Measurements from ENCODE around the gene GOLGA8H. TPM values are rescaled to one million over a fixed set of nuclear protein-coding genes. Genes with fewer than 3 reads are reported as not detected.
"Not testable (repeated sequence)": the region's sequence is repeated elsewhere in the genome, so short reads cannot be mapped to it uniquely, and the experiment has no call there.

Gene GOLGA8H
- 4.6 TPM for polyA plus RNA-seq (2013)

DNA sequence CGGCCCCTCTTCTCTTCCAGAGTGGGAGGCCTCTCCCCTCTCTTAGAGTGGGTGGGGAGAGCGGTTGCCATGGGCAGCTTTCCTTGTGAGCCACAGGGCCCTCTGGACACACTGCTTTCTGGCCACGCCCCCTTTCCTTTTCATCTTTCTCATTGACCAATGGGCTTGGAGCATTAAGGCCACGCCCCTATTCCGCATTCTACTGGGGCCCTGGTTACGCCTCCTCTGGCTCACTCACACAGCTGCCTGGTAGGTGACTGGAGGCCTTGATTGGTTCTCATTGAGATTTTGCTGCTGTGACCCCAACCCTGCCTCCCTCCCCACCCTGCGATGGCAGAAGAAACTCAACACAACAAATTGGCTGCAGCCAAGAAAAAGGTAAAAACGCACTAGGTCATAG, at the start of gene GOLGA8H:
Gene GOLGA8H (plus strand): TSS at position 233 of the 400 bp plus-strand sequence. CDS start 98 bp downstream, at position 331.
- H3K4me3 ChIP-seq (ENCODE audit: control insufficient read depth in 1 of 7, extremely low read depth in 1 of 7, insufficient read depth in 4 of 7, low read depth in 2 of 7, low read length in 6 of 7); H3K9me3 ChIP-seq (ENCODE audit: control extremely low read depth in 1 of 5, control insufficient read depth in 4 of 5, insufficient read depth in 2 of 5, low read depth in 1 of 5, low read length in 4 of 5); POLR2A ChIA-PET; H3K36me3 ChIP-seq (ENCODE audit: control insufficient read depth in 4 of 4, insufficient read depth in 4 of 4, low read length in 3 of 4); DNase-seq; H3K27me3 ChIP-seq (replicated peaks in 2 of 5; ENCODE audit: control insufficient read depth in 4 of 5, insufficient read depth in 5 of 5, low read length in 4 of 5); H3K27ac ChIP-seq (ENCODE audit: insufficient read depth in 1 of 2, low read depth in 1 of 2, low read length in 2 of 2, poor library complexity in 1 of 2, severe bottlenecking in 2 of 2); H3K4me1 ChIP-seq (ENCODE audit: control extremely low read depth in 1 of 4, control insufficient read depth in 4 of 4, insufficient read depth in 4 of 4, low read length in 3 of 4); CTCF ChIA-PET: not testable (repeated sequence)
- WGBS (ENCODE audit: insufficient coverage) = no CpG with 5 or more reads among the region's 8 CpGs

DNA sequence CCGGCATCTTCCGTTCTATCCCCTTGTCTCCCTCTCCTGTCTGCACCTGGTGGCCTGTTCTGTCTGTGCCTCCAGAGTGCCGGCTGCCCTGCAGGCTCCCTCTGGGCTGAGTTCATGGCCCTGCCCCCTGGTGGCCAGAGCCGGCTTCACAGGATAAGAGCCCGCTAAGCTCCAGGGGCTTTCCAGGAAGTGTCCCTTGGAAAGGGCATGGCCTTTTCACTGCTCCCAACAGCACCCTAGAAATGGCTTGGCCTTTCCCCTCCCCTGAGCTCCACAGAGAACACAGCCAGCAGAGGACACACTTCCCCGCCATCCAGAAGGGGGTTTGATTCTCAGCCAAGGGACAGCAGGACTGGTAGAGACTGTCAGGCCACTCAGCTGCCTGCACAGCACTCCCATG, 36.9 kb upstream of the GOLGA8H start:
- H3K27me3 ChIP-seq (replicated peaks in 2 of 5; ENCODE audit: control insufficient read depth in 4 of 5, insufficient read depth in 5 of 5, low read length in 4 of 5); H3K36me3 ChIP-seq (ENCODE audit: control insufficient read depth in 4 of 4, insufficient read depth in 4 of 4, low read length in 3 of 4); CTCF ChIA-PET; H3K9me3 ChIP-seq (ENCODE audit: control extremely low read depth in 1 of 5, control insufficient read depth in 4 of 5, insufficient read depth in 2 of 5, low read depth in 1 of 5, low read length in 4 of 5); H3K27ac ChIP-seq (ENCODE audit: insufficient read depth in 1 of 2, low read depth in 1 of 2, low read length in 2 of 2, poor library complexity in 1 of 2, severe bottlenecking in 2 of 2); H3K4me3 ChIP-seq (ENCODE audit: control insufficient read depth in 1 of 7, extremely low read depth in 1 of 7, insufficient read depth in 4 of 7, low read depth in 2 of 7, low read length in 6 of 7); H3K4me1 ChIP-seq (ENCODE audit: control extremely low read depth in 1 of 4, control insufficient read depth in 4 of 4, insufficient read depth in 4 of 4, low read length in 3 of 4); POLR2A ChIA-PET: not testable (repeated sequence)
- DNase-seq = peak in 1 of 3 donors; percentile 1
- no CpG with 5 or more reads among the region's 6 CpGs for WGBS (ENCODE audit: insufficient coverage)

- H3K9me3 ChIP-seq (ENCODE audit: control extremely low read depth in 1 of 5, control insufficient read depth in 4 of 5, insufficient read depth in 2 of 5, low read depth in 1 of 5, low read length in 4 of 5); H3K27me3 ChIP-seq (replicated peaks in 2 of 5; ENCODE audit: control insufficient read depth in 4 of 5, insufficient read depth in 5 of 5, low read length in 4 of 5); H3K36me3 ChIP-seq (ENCODE audit: control insufficient read depth in 4 of 4, insufficient read depth in 4 of 4, low read length in 3 of 4); H3K27ac ChIP-seq (ENCODE audit: insufficient read depth in 1 of 2, low read depth in 1 of 2, low read length in 2 of 2, poor library complexity in 1 of 2, severe bottlenecking in 2 of 2); DNase-seq; H3K4me1 ChIP-seq (ENCODE audit: control extremely low read depth in 1 of 4, control insufficient read depth in 4 of 4, insufficient read depth in 4 of 4, low read length in 3 of 4); CTCF ChIA-PET; POLR2A ChIA-PET: not testable (repeated sequence)
- WGBS (ENCODE audit: insufficient coverage) = no CpG with 5 or more reads among the region's 38 CpGs
- H3K4me3 ChIP-seq (ENCODE audit: control insufficient read depth in 1 of 7, extremely low read depth in 1 of 7, insufficient read depth in 4 of 7, low read depth in 2 of 7, low read length in 6 of 7) = peak overlapping the region in 2 of 7 experiments; percentile 26 to 66
Measured at GRCh38 chr15:30573012-30573491, 30.8 kb upstream of the GOLGA8H start.

DNA sequence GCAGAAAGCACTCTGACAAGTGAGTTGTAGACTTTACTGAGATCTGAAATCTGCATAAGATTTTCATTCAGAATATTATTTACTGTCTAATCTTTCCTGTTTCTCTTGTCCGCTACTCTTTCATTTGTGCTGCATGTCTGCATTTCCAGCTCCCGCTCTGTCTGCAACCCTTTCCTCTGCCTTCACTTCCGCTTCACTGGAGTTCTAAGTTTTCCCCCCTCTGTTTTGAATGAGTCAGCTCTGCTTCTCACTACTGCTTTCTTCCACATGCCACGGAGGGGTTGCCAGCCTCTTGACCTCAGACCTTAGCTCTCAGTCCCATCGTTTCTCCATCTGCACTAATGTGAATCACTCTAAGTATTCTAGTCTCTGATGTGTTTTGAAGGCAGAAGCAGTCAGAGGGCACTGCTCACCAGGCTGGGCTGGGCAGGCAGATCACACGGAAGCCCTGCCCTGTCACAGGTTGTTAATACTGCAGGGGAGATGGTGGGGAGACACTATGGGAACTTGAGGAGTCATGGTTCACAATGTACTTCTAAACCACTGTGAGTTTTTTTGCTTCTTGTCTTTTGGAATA, 24.3 kb upstream of the GOLGA8H start:
- H3K4me3 ChIP-seq (ENCODE audit: control insufficient read depth in 1 of 7, extremely low read depth in 1 of 7, insufficient read depth in 4 of 7, low read depth in 2 of 7, low read length in 6 of 7); DNase-seq; H3K27me3 ChIP-seq (replicated peaks in 2 of 5; ENCODE audit: control insufficient read depth in 4 of 5, insufficient read depth in 5 of 5, low read length in 4 of 5); CTCF ChIA-PET; H3K9me3 ChIP-seq (ENCODE audit: control extremely low read depth in 1 of 5, control insufficient read depth in 4 of 5, insufficient read depth in 2 of 5, low read depth in 1 of 5, low read length in 4 of 5); H3K4me1 ChIP-seq (ENCODE audit: control extremely low read depth in 1 of 4, control insufficient read depth in 4 of 4, insufficient read depth in 4 of 4, low read length in 3 of 4); POLR2A ChIA-PET; H3K27ac ChIP-seq (ENCODE audit: insufficient read depth in 1 of 2, low read depth in 1 of 2, low read length in 2 of 2, poor library complexity in 1 of 2, severe bottlenecking in 2 of 2); H3K36me3 ChIP-seq (ENCODE audit: control insufficient read depth in 4 of 4, insufficient read depth in 4 of 4, low read length in 3 of 4): not testable (repeated sequence)
- no CpG with 5 or more reads among the region's 6 CpGs for WGBS (ENCODE audit: insufficient coverage)

DNA sequence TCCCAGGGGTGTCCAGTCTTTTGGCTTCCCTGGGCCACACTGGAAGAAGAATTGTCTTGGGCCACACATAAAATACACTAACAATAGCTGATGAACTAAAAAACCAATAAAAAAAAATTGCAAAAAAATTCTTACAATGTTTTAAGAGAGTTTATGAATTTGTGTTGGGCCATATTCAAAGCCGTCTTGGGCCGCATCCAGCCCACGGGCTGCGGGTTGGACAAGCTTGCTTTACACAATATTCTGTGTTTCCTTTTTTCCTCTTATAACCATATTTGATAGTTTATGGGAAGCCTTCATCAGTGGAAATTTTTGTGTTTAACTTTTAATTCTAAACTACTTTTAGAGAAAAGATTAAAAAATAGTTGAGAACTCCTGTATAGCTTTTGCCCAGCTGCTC, 23.1 kb upstream of the GOLGA8H start:
- no CpG with 5 or more reads among the region's 4 CpGs for WGBS (ENCODE audit: insufficient coverage)
- POLR2A ChIA-PET; H3K36me3 ChIP-seq (ENCODE audit: control insufficient read depth in 4 of 4, insufficient read depth in 4 of 4, low read length in 3 of 4): not testable (repeated sequence)

DNA sequence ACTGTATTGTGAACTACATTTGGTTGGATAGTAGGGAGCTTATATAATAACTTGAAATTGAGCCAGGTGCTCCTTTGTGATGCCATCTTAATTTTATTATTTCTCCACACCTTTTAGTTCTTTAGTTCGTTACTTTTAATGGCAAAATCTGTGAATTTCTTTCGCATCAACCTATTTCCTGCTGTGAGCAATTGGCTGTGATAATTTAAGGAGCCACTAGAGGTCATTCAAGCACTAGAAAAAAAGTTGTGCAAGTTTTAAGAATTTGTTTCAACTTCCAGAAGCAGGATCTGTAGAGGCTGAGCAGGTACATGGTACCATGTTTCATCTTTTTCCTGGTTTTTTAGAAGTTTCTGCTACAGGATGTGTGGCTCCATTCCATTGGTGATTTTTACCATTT, 4.9 kb upstream of the GOLGA8H start:
- H3K27ac ChIP-seq (ENCODE audit: insufficient read depth in 1 of 2, low read depth in 1 of 2, low read length in 2 of 2, poor library complexity in 1 of 2, severe bottlenecking in 2 of 2); H3K27me3 ChIP-seq (replicated peaks in 2 of 5; ENCODE audit: control insufficient read depth in 4 of 5, insufficient read depth in 5 of 5, low read length in 4 of 5); H3K9me3 ChIP-seq (ENCODE audit: control extremely low read depth in 1 of 5, control insufficient read depth in 4 of 5, insufficient read depth in 2 of 5, low read depth in 1 of 5, low read length in 4 of 5); DNase-seq; H3K4me3 ChIP-seq (ENCODE audit: control insufficient read depth in 1 of 7, extremely low read depth in 1 of 7, insufficient read depth in 4 of 7, low read depth in 2 of 7, low read length in 6 of 7); CTCF ChIA-PET; H3K4me1 ChIP-seq (ENCODE audit: control extremely low read depth in 1 of 4, control insufficient read depth in 4 of 4, insufficient read depth in 4 of 4, low read length in 3 of 4); POLR2A ChIA-PET; H3K36me3 ChIP-seq (ENCODE audit: control insufficient read depth in 4 of 4, insufficient read depth in 4 of 4, low read length in 3 of 4): not testable (repeated sequence)
- no CpG with 5 or more reads among the region's 2 CpGs for WGBS (ENCODE audit: insufficient coverage)

More for the DNA sequence above, 23.1 kb upstream of the GOLGA8H start:
- H3K27ac ChIP-seq (ENCODE audit: insufficient read depth in 1 of 2, low read depth in 1 of 2, low read length in 2 of 2, poor library complexity in 1 of 2, severe bottlenecking in 2 of 2); H3K4me1 ChIP-seq (ENCODE audit: control extremely low read depth in 1 of 4, control insufficient read depth in 4 of 4, insufficient read depth in 4 of 4, low read length in 3 of 4); DNase-seq; H3K27me3 ChIP-seq (replicated peaks in 2 of 5; ENCODE audit: control insufficient read depth in 4 of 5, insufficient read depth in 5 of 5, low read length in 4 of 5); CTCF ChIA-PET; H3K9me3 ChIP-seq (ENCODE audit: control extremely low read depth in 1 of 5, control insufficient read depth in 4 of 5, insufficient read depth in 2 of 5, low read depth in 1 of 5, low read length in 4 of 5); H3K4me3 ChIP-seq (ENCODE audit: control insufficient read depth in 1 of 7, extremely low read depth in 1 of 7, insufficient read depth in 4 of 7, low read depth in 2 of 7, low read length in 6 of 7): not testable (repeated sequence)

GRCh38 chr15:30612271-30612670, 8.4 kb downstream of the GOLGA8H start:
- H3K4me1 ChIP-seq (ENCODE audit: control extremely low read depth in 1 of 4, control insufficient read depth in 4 of 4, insufficient read depth in 4 of 4, low read length in 3 of 4); DNase-seq; H3K27me3 ChIP-seq (replicated peaks in 2 of 5; ENCODE audit: control insufficient read depth in 4 of 5, insufficient read depth in 5 of 5, low read length in 4 of 5); H3K9me3 ChIP-seq (ENCODE audit: control extremely low read depth in 1 of 5, control insufficient read depth in 4 of 5, insufficient read depth in 2 of 5, low read depth in 1 of 5, low read length in 4 of 5); H3K4me3 ChIP-seq (ENCODE audit: control insufficient read depth in 1 of 7, extremely low read depth in 1 of 7, insufficient read depth in 4 of 7, low read depth in 2 of 7, low read length in 6 of 7); POLR2A ChIA-PET; CTCF ChIA-PET; H3K27ac ChIP-seq (ENCODE audit: insufficient read depth in 1 of 2, low read depth in 1 of 2, low read length in 2 of 2, poor library complexity in 1 of 2, severe bottlenecking in 2 of 2); H3K36me3 ChIP-seq (ENCODE audit: control insufficient read depth in 4 of 4, insufficient read depth in 4 of 4, low read length in 3 of 4): not testable (repeated sequence)
- WGBS (ENCODE audit: insufficient coverage) = no CpG with 5 or more reads among the region's 6 CpGs
